Astrocyte of the cerebellum (primary cell): Measurements from ENCODE around the gene FKBP2.

ENCODE experiments used
- DNase-seq: peaks from one replicate; pipeline ENCODE4 v3.0.0-alpha.2; 2011; ENCODE audit warnings: low read depth
- H3K4me3 ChIP-seq: 2 replicates; pipeline ENCODE4 v1.5.1; 2011; ENCODE audit warnings: mild to moderate bottlenecking, low read depth, low read length, moderate library complexity
- CTCF ChIP-seq: IDR thresholded peaks from 2 replicates; pipeline ENCODE4 v1.5.1; 2012; ENCODE audit warnings: low read length, low read depth, moderate library complexity, mild to moderate bottlenecking; ENCODE audit errors: missing control alignments
- in situ Hi-C: cut with HindIII; loops from 2 replicates; pipeline ENCODE4 v1.10.0; 2017; ENCODE audit warnings: low sequenced_read_pairs

The FKBP2 gene

GRCh38 chr11:64218628-64219353 is 22.1 kb upstream of the FKBP2 start:
- TF ChIP-seq CTCF: no peak
- in situ Hi-C loops: loop anchor here (25.0 kb wide), 1 partner anchor 419 kb away; no protein-coding TSS in a partner anchor
- no peak for DNase-seq
- H3K4me3 ChIP-seq: no peak overlapping the region

- TF ChIP-seq CTCF: no peak
- H3K4me3 ChIP-seq: no peak overlapping the region
- in situ Hi-C loops: loop anchor here (25.0 kb wide), 1 partner anchor 418 kb away; no protein-coding TSS in a partner anchor
- no peak for DNase-seq
Observed at GRCh38 chr11:64219354-64219684, 21.6 kb upstream of the FKBP2 start.

GRCh38 chr11:64219755-64220154 is 21.1 kb upstream of the FKBP2 start:
- DNase-seq: no peak
- no peak for TF ChIP-seq CTCF
- no peak overlapping the region for H3K4me3 ChIP-seq
- in situ Hi-C loops: loop anchor here (25.0 kb wide), 1 partner anchor 418 kb away; no protein-coding TSS in a partner anchor

GRCh38 chr11:64220271-64220670 is 20.6 kb upstream of the FKBP2 start:
- no peak for TF ChIP-seq CTCF
- no peak overlapping the region for H3K4me3 ChIP-seq
- in situ Hi-C loops: loop anchor here (25.0 kb wide), 1 partner anchor 417 kb away; no protein-coding TSS in a partner anchor
- no peak for DNase-seq

GRCh38 chr11:64220798-64221197 is 20.1 kb upstream of the FKBP2 start:
- in situ Hi-C loops: loop anchor here (25.0 kb wide), 1 partner anchor 417 kb away; no protein-coding TSS in a partner anchor
- TF ChIP-seq CTCF: no peak
- no peak for DNase-seq
- H3K4me3 ChIP-seq: no peak overlapping the region

GRCh38 chr11:64222651-64223000 is 18.3 kb upstream of the FKBP2 start:
- no peak overlapping the region for H3K4me3 ChIP-seq
- in situ Hi-C loops: loop anchor here (25.0 kb wide), 1 partner anchor 415 kb away; no protein-coding TSS in a partner anchor
- TF ChIP-seq CTCF: no peak
- DNase-seq: no peak
